NB4 (cell line): ENCODE measurements around the gene AMBN.

Experiments
- DNase-seq: peaks from one replicate; pipeline ENCODE4 v3.0.0; 2010; ENCODE audit warnings: low read depth
- H3K4me3 ChIP-seq: one replicate; pipeline ENCODE4 v1.5.1; 2011; ENCODE audit warnings: mild to moderate bottlenecking, low read depth, low read length, moderate library complexity
- CTCF ChIP-seq: IDR thresholded peaks from one replicate; pipeline ENCODE4 v1.5.1; 2012; ENCODE audit warnings: low read depth, low read length
- MAX ChIP-seq: IDR thresholded peaks from 2 replicates; pipeline ENCODE4 v1.6.1; 2011; ENCODE audit warnings: low read depth, low read length
- MYC ChIP-seq: IDR thresholded peaks from 2 replicates; pipeline ENCODE4 v1.6.1; 2011; ENCODE audit warnings: low read depth, low read length
- POLR2A ChIP-seq: IDR thresholded peaks from 2 replicates; pipeline ENCODE4 v1.6.1; 2011; ENCODE audit warnings: mild to moderate bottlenecking; ENCODE audit not compliant: insufficient read length; ENCODE audit errors: extremely low read depth

The AMBN gene

GRCh38 chr4:70591955-70592582, at the start of gene AMBN:
TSS of gene AMBN (plus strand) at chr4:70592256. CDS start at chr4:70592359, 103 bp downstream.
- TF ChIP-seq POLR2A: no peak
- no peak for TF ChIP-seq MYC
- no peak for TF ChIP-seq CTCF
- no peak for TF ChIP-seq MAX
- no peak for DNase-seq
- no peak within 1 kb of the TSS for H3K4me3 ChIP-seq

- peak; percentile 20 for DNase-seq
- no peak for TF ChIP-seq POLR2A
- TF ChIP-seq CTCF: peak; percentile 66
Measured at GRCh38 chr4:70544279-70544868, 47.7 kb upstream of the AMBN start.

GRCh38 chr4:70556856-70557255, 35.2 kb upstream of the AMBN start:
- H3K4me3 ChIP-seq: no peak overlapping the region
- no peak for TF ChIP-seq CTCF
- no peak for TF ChIP-seq MAX
- TF ChIP-seq POLR2A: no peak
- no peak for TF ChIP-seq MYC
- no peak for DNase-seq

More at GRCh38 chr4:70544279-70544868, 47.7 kb upstream of the AMBN start:
- H3K4me3 ChIP-seq: no peak overlapping the region

- no peak for TF ChIP-seq MYC
- TF ChIP-seq CTCF: peak; percentile 71
- DNase-seq: peak; percentile 51
- H3K4me3 ChIP-seq: no peak overlapping the region
Measured at GRCh38 chr4:70559211-70559830, 32.7 kb upstream of the AMBN start.

GRCh38 chr4:70559924-70560323, 32.1 kb upstream of the AMBN start:
- TF ChIP-seq CTCF (no peak), MAX (no peak), POLR2A (no peak), MYC (no peak)
- H3K4me3 ChIP-seq: no peak overlapping the region
- DNase-seq: no peak

GRCh38 chr4:70564033-70564432, 28.0 kb upstream of the AMBN start:
- TF ChIP-seq POLR2A (no peak), CTCF (no peak), MAX (no peak), MYC (no peak)
- no peak for DNase-seq
- H3K4me3 ChIP-seq: no peak overlapping the region
